ENCODE results near the gene MAP4K5.

DNA sequence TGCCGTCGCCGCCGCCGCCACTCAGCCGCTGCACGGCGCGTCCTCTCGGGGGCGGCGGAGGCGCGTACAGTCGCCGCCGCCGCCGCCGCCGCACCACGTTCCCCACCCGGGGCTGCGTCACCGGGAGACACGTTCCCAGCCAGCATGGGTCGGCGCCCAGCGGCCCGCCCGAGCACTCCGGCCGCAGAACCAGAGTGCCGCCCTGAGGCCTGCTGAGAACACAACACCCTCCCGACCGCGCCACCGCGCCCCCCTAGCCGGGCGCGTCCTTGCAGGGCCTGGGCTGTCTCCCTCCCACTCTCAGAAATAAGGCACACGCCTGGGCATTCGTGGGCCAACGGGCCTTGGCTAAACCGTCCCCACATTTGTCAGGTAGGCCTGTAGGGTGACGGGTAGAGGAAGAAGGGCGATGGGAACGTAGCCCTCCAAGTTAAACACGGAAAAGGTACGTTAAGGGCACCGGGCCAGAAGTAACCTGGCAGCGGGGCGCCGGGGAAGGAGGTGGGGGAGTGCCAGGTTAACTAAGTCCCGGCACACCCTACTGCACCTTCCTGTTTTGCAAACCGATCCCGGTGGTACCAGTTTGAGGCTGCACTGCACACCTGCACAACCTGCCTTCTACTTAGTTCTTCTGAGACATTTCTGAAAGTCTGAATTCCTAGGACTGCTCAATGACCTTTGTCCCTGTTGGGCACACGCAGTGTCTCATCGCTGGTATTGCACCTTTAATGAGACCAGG is at the start of gene MAP4K5:
- TF ChIP-seq, protein P1, sequence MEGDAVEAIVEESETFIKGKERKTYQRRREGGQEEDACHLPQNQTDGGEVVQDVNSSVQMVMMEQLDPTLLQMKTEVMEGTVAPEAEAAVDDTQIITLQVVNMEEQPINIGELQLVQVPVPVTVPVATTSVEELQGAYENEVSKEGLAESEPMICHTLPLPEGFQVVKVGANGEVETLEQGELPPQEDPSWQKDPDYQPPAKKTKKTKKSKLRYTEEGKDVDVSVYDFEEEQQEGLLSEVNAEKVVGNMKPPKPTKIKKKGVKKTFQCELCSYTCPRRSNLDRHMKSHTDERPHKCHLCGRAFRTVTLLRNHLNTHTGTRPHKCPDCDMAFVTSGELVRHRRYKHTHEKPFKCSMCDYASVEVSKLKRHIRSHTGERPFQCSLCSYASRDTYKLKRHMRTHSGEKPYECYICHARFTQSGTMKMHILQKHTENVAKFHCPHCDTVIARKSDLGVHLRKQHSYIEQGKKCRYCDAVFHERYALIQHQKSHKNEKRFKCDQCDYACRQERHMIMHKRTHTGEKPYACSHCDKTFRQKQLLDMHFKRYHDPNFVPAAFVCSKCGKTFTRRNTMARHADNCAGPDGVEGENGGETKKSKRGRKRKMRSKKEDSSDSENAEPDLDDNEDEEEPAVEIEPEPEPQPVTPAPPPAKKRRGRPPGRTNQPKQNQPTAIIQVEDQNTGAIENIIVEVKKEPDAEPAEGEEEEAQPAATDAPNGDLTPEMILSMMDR (IDR thresholded peaks at IDR 0.05) = peak; percentile 82 to 92 (median 91)
- no peak for TF ChIP-seq POLR2A (IDR thresholded peaks at IDR 0.05)
